Stimulated activated CD8-positive, alpha-beta memory T cell treated with anti-CD3 and anti-CD28 coated beads, Interleukin-15, amount 100 ng/mL, for 48 hours (primary cell): ENCODE measurements around the gene VIM.
A peak's percentile ranks its signal among the peaks of the same experiment; 100 is the strongest.

ENCODE experiments used
- DNase-seq, 2 donors: peaks; one replicate each; pipeline ENCODE4 v3.0.0-alpha.2; 2020; ENCODE audit warnings: low read depth in 2 of 2

The VIM gene

DNA sequence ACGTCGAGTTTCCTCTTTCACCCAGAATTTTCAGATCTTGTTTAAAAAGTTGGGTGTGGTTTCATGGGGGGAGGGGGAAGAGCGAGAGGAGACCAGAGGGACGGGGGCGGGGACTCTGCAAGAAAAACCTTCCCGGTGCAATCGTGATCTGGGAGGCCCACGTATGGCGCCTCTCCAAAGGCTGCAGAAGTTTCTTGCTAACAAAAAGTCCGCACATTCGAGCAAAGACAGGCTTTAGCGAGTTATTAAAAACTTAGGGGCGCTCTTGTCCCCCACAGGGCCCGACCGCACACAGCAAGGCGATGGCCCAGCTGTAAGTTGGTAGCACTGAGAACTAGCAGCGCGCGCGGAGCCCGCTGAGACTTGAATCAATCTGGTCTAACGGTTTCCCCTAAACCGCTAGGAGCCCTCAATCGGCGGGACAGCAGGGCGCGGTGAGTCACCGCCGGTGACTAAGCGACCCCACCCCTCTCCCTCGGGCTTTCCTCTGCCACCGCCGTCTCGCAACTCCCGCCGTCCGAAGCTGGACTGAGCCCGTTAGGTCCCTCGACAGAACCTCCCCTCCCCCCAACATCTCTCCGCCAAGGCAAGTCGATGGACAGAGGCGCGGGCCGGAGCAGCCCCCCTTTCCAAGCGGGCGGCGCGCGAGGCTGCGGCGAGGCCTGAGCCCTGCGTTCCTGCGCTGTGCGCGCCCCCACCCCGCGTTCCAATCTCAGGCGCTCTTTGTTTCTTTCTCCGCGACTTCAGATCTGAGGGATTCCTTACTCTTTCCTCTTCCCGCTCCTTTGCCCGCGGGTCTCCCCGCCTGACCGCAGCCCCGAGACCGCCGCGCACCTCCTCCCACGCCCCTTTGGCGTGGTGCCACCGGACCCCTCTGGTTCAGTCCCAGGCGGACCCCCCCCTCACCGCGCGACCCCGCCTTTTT lies at the start of gene VIM:
Gene VIM (plus strand): TSS at position 151 of the 925 bp plus-strand sequence. CDS start 1,182 bp downstream, outside the sequence.
- peak; percentile 83 to 87 for DNase-seq

GRCh38 chr10:17179002-17179401 lies 49.0 kb upstream of the VIM start:
- DNase-seq = no peak

DNA sequence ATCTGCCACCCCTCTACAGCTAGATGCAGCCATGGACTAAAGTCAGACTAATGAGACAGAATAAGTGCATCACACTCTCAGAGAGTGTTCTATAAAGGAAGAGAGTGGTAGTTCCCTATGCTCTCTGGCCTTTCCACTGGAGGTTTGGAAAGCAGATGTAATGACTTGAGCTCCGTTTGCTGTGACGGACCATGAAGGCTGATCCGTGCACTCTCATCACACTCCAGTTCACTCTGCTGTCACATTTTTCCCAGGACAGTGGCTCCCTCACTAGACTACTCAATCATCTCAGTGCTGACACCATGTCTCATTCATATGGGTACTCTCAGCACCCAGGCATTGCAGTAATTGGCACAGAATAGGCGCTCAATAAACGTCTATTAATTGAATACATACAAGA lies 46.9 kb upstream of the VIM start:
- no peak for DNase-seq

GRCh38 chr10:17181751-17182150 lies 46.3 kb upstream of the VIM start:
- no peak for DNase-seq

DNA sequence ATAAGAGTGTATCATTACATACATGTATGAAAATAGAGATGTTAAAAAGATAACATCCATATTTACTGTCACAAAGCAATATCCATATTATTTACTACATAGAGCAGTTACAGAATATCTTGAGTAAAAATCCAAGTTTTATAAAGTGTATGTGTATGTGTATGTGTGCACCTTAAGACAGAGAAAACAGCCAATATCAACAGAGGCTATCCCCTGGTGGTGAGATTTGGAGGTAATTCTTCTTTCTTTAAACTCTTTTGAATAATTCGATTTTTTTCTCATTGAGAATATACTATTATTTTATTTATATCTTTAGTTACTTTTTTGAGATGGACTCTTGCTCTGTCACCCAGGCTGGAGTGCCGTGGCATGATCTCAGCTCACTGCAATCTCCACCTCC lies 44.9 kb upstream of the VIM start:
- no peak for DNase-seq

DNA sequence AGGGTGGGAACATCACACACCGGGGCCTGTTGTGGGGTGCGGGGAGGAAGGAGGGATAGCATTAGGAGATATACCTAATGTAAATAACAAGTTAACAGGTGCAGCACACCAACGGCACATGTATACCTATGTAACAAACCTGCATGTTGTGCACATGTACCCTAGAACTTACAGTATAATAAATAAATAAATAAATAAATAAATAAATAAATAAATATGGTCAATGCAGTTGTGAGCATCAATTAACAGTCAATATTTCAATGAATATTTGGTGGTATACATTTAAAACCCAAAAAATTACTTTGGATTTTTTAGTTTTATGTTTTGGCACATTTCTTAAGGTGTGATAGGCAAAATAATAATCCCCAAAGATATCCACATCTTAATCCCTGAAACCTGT lies 42.2 kb upstream of the VIM start:
- DNase-seq = no peak

- no peak for DNase-seq
Observed at GRCh38 chr10:17188644-17189172, 39.3 kb upstream of the VIM start.

DNA sequence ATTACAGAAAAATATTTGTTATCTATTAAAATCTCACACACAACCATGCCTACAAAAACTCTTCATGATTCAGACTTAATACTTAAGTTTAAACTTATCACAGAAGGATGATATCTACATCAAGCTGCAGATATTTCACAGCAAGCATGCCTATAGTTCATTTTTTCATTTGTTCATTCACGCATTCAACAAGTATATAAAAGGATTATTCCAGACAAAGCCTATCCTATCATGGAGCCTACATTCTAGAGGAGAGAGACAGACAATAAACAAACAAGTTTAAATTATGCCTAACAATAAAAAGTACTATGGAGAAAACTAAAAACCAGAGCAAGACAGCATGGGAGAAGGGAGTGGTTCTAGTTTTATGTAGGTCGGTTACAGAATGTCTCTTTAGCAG lies 37.4 kb upstream of the VIM start:
- no peak for DNase-seq

GRCh38 chr10:17195083-17195482 lies 33.0 kb upstream of the VIM start:
- no peak for DNase-seq

DNA sequence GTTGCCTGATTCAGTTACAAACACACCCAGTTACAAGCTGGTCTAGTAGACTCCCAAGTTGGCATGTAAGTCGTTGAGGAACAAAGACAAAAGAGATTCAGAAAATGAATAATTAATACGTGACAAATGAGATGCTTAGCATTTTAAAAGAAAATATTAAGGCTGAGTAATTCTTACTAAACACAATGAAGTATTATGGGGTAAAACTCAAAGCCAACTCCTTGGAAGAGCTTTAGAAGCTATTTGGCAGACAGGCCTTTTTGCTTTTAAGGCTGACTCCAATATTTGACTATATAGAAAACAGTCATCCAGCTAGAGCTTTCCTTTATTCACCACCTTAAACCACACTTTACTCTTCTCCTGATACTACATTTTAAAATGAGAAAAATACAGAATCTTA lies 32.0 kb upstream of the VIM start:
- DNase-seq = no peak

GRCh38 chr10:17196573-17196972 lies 31.5 kb upstream of the VIM start:
- DNase-seq = no peak

DNA sequence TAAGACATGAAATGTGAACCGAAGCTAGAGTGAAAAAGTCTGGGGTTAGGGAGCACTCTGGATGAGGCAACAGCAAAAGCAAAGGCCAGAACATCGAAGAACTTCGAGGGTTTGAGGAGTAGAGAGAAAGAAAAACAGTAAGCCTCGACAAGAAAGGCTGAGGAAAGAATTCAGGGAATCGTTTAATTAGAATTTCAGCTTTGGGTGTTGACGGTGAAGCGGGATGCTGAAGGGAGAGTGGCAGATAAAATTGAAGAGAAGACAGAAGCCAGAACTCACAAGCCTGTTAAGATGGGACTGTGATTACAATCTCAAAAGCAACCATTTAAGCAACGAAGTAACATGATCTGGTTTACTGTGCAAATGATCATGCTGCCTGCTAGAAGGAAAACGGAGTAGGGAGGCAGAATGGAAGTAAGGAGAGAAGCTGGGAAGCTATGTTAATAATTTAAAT lies 28.7 kb upstream of the VIM start:
- no peak for DNase-seq

DNA sequence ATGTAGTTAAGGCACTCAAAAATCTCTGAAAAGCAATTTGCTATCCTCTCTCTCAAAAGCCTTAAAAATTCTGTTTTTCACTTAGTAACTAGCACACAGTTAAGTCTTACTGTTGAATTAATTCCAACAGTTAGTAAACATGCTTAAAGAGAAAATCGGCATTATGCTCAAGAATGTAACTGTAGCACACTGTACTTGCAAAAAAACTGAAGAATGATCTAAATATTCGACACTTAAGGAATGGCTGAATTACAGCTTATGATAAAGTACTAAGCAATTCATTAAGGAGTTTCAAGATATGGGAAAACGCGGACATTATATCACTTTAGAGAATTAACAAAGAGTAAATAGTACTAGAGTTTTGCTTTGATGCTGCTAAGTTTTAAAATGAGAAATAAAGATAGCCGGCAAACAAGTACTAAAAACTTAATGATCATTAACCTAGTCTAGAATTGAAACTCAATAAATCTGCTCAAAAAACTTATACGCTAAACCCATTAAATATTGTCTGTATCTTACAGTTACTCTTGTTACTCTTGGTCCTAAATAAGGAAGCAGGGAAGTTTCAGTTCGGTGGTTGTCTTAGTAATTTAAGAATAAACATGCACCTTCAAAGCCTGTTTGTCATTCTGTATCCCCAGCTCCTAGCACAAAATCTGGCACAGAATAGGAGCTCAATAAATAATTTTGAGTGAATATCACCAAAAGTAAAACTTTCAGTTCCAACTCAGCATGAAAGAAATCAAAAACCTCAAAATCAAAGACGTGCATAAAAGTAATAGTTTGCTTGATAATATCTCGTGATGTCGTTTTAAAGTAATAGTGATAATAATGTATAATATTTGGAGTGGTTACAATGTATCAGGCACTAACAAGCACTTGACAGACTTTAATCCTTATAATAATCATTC lies 27.8 kb upstream of the VIM start:
- DNase-seq = no peak

- peak; percentile 79 to 80 for DNase-seq
Observed at GRCh38 chr10:17200912-17201793, 26.9 kb upstream of the VIM start, which contains the start of gene TRDMT1. TSS of gene TRDMT1 (minus strand) at chr10:17201672. CDS start at chr10:17201634, 38 bp downstream.

DNA sequence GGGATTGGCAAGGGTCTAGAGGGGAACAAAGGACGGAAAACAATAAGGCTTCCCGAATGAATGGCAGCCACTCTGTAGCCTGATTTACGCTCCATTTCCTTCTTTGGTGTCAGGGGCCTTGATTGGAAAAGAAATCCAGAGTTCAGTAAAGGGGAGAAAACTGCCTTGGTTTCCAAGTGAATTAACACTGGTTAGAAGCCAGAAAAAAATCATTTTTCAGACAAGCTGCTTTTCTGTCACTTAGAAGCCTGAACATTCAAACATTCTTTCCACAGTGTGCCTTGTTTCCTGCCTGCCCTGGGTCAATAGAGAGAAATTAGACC lies 26.3 kb upstream of the VIM start:
- no peak for DNase-seq

GRCh38 chr10:17202506-17202905 lies 25.5 kb upstream of the VIM start:
- DNase-seq = no peak

DNA sequence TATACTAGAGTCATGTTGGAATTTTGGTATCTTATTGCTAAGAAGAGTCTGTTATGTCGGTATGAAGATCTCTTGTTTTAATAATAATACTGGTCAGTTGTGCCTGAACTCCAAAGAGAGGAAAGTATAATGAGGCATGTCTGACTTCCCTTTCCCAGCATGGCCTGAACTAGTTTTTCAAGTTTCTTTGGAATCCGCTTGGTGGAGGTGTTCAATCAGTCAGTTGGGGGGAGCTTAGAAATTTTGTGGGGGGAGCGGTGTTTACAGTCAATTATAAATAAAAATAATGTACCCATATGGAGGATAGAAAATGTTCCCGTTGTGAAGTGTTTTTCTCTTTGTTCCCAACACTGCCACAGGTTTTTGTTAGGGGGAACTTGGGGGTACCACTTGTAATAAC lies 25.0 kb upstream of the VIM start:
- DNase-seq = no peak

- no peak for DNase-seq
Observed at GRCh38 chr10:17203416-17203815, 24.6 kb upstream of the VIM start.

- no peak for DNase-seq
Observed at GRCh38 chr10:17206210-17206709, 21.8 kb upstream of the VIM start.

DNA sequence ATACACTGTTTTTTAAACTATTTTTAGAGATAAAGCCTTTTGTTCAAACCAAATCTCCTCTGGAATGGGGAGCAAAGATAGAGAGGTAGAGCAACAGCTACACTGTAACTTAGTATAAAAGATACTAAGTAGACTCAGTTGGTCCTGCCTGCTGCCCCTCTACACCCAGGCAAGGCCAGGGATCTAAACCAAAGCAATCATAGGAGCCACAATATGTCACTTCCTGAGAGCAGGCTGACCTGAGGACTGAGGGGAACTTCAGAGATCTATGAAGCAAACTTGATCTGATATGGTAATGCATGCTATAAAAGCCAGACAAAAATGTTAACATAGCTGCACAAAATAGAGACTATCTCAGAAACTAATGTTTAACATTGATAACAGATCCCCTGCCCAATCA lies 19.6 kb upstream of the VIM start:
- no peak for DNase-seq

DNA sequence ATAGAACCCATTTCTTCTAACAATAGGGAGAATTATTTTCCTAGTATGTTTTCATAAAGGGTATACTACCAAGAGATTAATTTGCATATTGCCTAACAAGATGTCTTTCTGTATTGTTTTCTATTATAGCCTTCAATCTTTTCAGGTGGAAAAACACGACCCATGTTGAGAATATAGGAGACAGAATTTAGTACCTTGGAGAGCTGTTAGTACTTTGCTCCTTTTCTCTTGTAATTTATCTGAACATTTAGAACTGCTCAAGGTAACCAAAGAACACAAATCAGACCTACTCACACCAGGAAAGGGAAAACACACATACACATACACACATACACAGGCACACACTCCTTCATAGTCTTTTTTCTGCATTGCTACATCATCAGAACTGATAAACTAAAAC lies 18.7 kb upstream of the VIM start:
- no peak for DNase-seq
